Esophagus squamous epithelium (tissue), 4 donors: Measurements from ENCODE around the gene RUVBL2.

ENCODE experiments used
- POLR2A ChIP-seq, 4 donors: fragments of 450-650 bp; IDR thresholded peaks; one replicate each; pipeline ENCODE4 v1.6.1; 2017; ENCODE audit warnings: antibody characterized with exemption in 4 of 4, mild to moderate bottlenecking in 4 of 4, moderate library complexity in 3 of 4
- TF ChIP-seq, protein P1 (sequence below), 6 experiments: fragments of 450-650 bp in 4 of 6; fragments of 200-600 bp in 2 of 6; sonication (generic) in 2 of 6; IDR thresholded peaks; one replicate each; pipeline ENCODE4 v1.5.1; 2016 to 2019; ENCODE audit warnings: antibody characterized with exemption in 6 of 6, mild to moderate bottlenecking in 4 of 6, moderate library complexity in 4 of 6

GRCh38 chr19:48965806-48966540 is 27.7 kb upstream of the RUVBL2 start:
- TF ChIP-seq, protein P1, sequence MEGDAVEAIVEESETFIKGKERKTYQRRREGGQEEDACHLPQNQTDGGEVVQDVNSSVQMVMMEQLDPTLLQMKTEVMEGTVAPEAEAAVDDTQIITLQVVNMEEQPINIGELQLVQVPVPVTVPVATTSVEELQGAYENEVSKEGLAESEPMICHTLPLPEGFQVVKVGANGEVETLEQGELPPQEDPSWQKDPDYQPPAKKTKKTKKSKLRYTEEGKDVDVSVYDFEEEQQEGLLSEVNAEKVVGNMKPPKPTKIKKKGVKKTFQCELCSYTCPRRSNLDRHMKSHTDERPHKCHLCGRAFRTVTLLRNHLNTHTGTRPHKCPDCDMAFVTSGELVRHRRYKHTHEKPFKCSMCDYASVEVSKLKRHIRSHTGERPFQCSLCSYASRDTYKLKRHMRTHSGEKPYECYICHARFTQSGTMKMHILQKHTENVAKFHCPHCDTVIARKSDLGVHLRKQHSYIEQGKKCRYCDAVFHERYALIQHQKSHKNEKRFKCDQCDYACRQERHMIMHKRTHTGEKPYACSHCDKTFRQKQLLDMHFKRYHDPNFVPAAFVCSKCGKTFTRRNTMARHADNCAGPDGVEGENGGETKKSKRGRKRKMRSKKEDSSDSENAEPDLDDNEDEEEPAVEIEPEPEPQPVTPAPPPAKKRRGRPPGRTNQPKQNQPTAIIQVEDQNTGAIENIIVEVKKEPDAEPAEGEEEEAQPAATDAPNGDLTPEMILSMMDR (IDR thresholded peaks at IDR 0.05): no peak
- no peak for TF ChIP-seq POLR2A (IDR thresholded peaks at IDR 0.05)
